GM12892 (cell line): Measurements from ENCODE around the gene ZBTB20.

Experiments
- POLR2A ChIP-seq: IDR thresholded peaks from 2 replicates; pipeline ENCODE4 v1.6.1; 2011; ENCODE audit warnings: low read depth, low read length, control low read depth
- POLR2AphosphoS5 ChIP-seq: IDR thresholded peaks from 2 replicates; pipeline ENCODE4 v1.6.1; 2011; ENCODE audit warnings: low read depth, low read length, control low read depth
- TAF1 ChIP-seq: IDR thresholded peaks from 2 replicates; pipeline ENCODE4 v1.6.1; 2011; ENCODE audit warnings: low read depth, mild to moderate bottlenecking, control low read depth, low read length, borderline replicate concordance

GRCh38 chr3:114408736-114409670, 738.1 kb downstream of the ZBTB20 start:
- no peak for TF ChIP-seq POLR2A
- TF ChIP-seq TAF1 = no peak
- TF ChIP-seq POLR2AphosphoS5 = no peak
